HepG2 (cell line): ENCODE data around the gene EPB41L1. TPM values are rescaled to one million over a fixed set of nuclear protein-coding genes. Genes with fewer than 3 reads are reported as not detected.

Source experiments
- ATF7-NPFF ChIP-seq: sonication (generic); formaldehyde crosslinking; IDR thresholded peaks from 2 replicates; pipeline ENCODE4 v1.8.1; 2023; ENCODE audit warnings: mild to moderate bottlenecking, low read depth, missing genetic modification reagents, moderate library complexity
- BCL3 ChIP-seq: sonication (generic); formaldehyde crosslinking; IDR thresholded peaks from 2 replicates; pipeline ENCODE4 v1.5.1; 2020; ENCODE audit warnings: mild to moderate bottlenecking, missing genetic modification reagents, moderate library complexity
- FOXP1 ChIP-seq, 2 experiments: fragments of 450-650 bp in 1 of 2; IDR thresholded peaks; 2 replicates each; pipeline ENCODE4 v1.6.1; 2017 to 2018; ENCODE audit warnings: antibody characterized with exemption in 1 of 2
- GMEB1 ChIP-seq: sonication (generic); formaldehyde crosslinking; IDR thresholded peaks from 2 replicates; pipeline ENCODE4 v1.5.1; 2020; ENCODE audit warnings: missing genetic modification reagents, mild to moderate bottlenecking, borderline replicate concordance
- HIVEP1 ChIP-seq: sonication (generic); formaldehyde crosslinking; IDR thresholded peaks from 2 replicates; pipeline ENCODE4 v1.4.0; 2020; ENCODE audit warnings: mild to moderate bottlenecking, missing genetic modification reagents
- HMGXB3 ChIP-seq: sonication (generic); formaldehyde crosslinking; IDR thresholded peaks from 2 replicates; pipeline ENCODE4 v1.4.0; 2020; ENCODE audit warnings: missing genetic modification reagents, borderline replicate concordance
- HMGXB4 ChIP-seq, 2 experiments: sonication (generic) in 1 of 2; formaldehyde crosslinking in 1 of 2; IDR thresholded peaks; 2 replicates each; pipeline versions ENCODE4 v1.4.0 to v1.6.1; 2018 to 2020; ENCODE audit warnings: missing genetic modification reagents in 2 of 2, borderline replicate concordance in 1 of 2, low read depth in 1 of 2, mild to moderate bottlenecking in 1 of 2, missing biosample characterization in 1 of 2
- KDM6A ChIP-seq: IDR thresholded peaks from 2 replicates; pipeline ENCODE4 v1.6.1; 2016; ENCODE audit warnings: low read depth
- LBX2 ChIP-seq: sonication (generic); formaldehyde crosslinking; IDR thresholded peaks from 2 replicates; pipeline ENCODE4 v1.5.0; 2020; ENCODE audit warnings: missing genetic modification reagents, mild to moderate bottlenecking, borderline replicate concordance
- MIER2 ChIP-seq: IDR thresholded peaks from 2 replicates; pipeline ENCODE4 v1.6.1; 2016; ENCODE audit warnings: missing biosample characterization, missing genetic modification reagents
- MYNN ChIP-seq: sonication (generic); formaldehyde crosslinking; IDR thresholded peaks from 2 replicates; pipeline ENCODE4 v1.4.0; 2020; ENCODE audit warnings: mild to moderate bottlenecking, low read depth, missing genetic modification reagents
- NFE2 ChIP-seq: sonication (generic); formaldehyde crosslinking; IDR thresholded peaks from 2 replicates; pipeline ENCODE4 v1.4.0; 2020; ENCODE audit warnings: missing genetic modification reagents
- POLR2A ChIP-seq, 2 experiments: IDR thresholded peaks; 2 replicates each; pipeline ENCODE4 v1.6.1; 2011; ENCODE audit warnings: low read depth in 2 of 2, low read length in 2 of 2, mild to moderate bottlenecking in 1 of 2, moderate library complexity in 1 of 2; ENCODE audit not compliant: insufficient read depth in 1 of 2
- REL ChIP-seq: sonication (generic); formaldehyde crosslinking; conservative IDR thresholded peaks from 2 replicates; pipeline ENCODE4 v1.8.0; 2022; ENCODE audit warnings: mild to moderate bottlenecking, missing genetic modification reagents, moderate library complexity
- SMAD3 ChIP-seq: sonication (generic); formaldehyde crosslinking; IDR thresholded peaks from 2 replicates; pipeline ENCODE4 v1.4.0; 2020; ENCODE audit warnings: missing genetic modification reagents
- ZNF3 ChIP-seq: IDR thresholded peaks from 2 replicates; pipeline ENCODE4 v1.7.0; 2017; ENCODE audit warnings: inconsistent platforms
- ZNF335 ChIP-seq: sonication (generic); formaldehyde crosslinking; IDR thresholded peaks from 2 replicates; pipeline ENCODE4 v1.4.0; 2020; ENCODE audit warnings: missing genetic modification reagents
- ZNF354B ChIP-seq: sonication (generic); formaldehyde crosslinking; IDR thresholded peaks from 2 replicates; pipeline ENCODE4 v1.8.0; 2022; ENCODE audit warnings: mild to moderate bottlenecking, missing genetic modification reagents
- ZNF552 ChIP-seq: sonication (generic); formaldehyde crosslinking; IDR thresholded peaks from 2 replicates; pipeline ENCODE4 v1.9.0; 2022; ENCODE audit warnings: missing genetic modification reagents, mild to moderate bottlenecking, borderline replicate concordance
- polyA plus RNA-seq, 8 experiments: library from polyadenylated mRNA; depleted of rRNA in 3 of 8; stranded (reverse) in 7 of 8; unstranded in 1 of 8; fragments of >200 nt; fragmentation: Illumina TruSeq in 4 of 8; extraction: Trizol in 4 of 8; gene quantifications; 2 replicates each; pipeline versions ENCODE4 v1.2.1 to v1.2.3, GENCODE V29; 2011 to 2016; ENCODE audit warnings: low read depth in 4 of 8, missing spikeins in 1 of 8, mixed read lengths in 1 of 8; ENCODE audit not compliant: insufficient read depth in 1 of 8
- total RNA-seq, 5 experiments: library from RNA; depleted of rRNA; stranded (reverse); fragments of >200 nt; fragmentation: Illumina TruSeq; extraction: Trizol; gene quantifications; 2 replicates each; pipeline ENCODE4 v1.2.3, GENCODE V29; 2016; ENCODE audit warnings: low read depth in 1 of 5

Gene EPB41L1
- total and polyA plus RNA-seq, 2 of the 13 experiments (the other 11 are each of a cell fraction or from before 2014, with no cell fraction given) = 16.7 to 39.0 TPM

GRCh38 chr20:36184816-36185776, 30.6 kb downstream of the EPB41L1 start (continued):
- TF ChIP-seq HMGXB3 (CRISPR knock-in tag) (no peak), HIVEP1 (0 out of 2 replicates have a peak, but pooled peaks have one; percentile 39), ATF7-NPFF (no peak), SMAD3 (CRISPR knock-in tag) (no peak), NFE2 (CRISPR knock-in tag) (no peak), BCL3 (CRISPR knock-in tag) (no peak), ZNF354B (CRISPR knock-in tag) (no peak), LBX2 (CRISPR knock-in tag) (no peak), KDM6A (CRISPR knock-in tag) (no peak), ZNF552 (CRISPR knock-in tag) (no peak), ZNF335 (no peak), MYNN (CRISPR knock-in tag) (no peak), POLR2A (IDR thresholded peaks at IDR 0.05; ENCODE audit: insufficient read depth in 1 of 2, low read depth in 2 of 2, low read length in 2 of 2) (no peak), FOXP1 (IDR thresholded peaks at IDR 0.05) (no peak), FOXP1 (CRISPR knock-in tag; IDR thresholded peaks at IDR 0.05) (no peak), GMEB1 (CRISPR knock-in tag) (no peak), ZNF3 (no peak), HMGXB4 (CRISPR knock-in tag; IDR thresholded peaks at IDR 0.05; ENCODE audit: borderline replicate concordance in 1 of 2, low read depth in 1 of 2) (0 out of 4 replicates have a peak, but pooled peaks of 1 of the 2 experiments have one; percentile 20), REL (CRISPR knock-in tag) (no peak), MIER2 (no peak)
